GM12878 (cell line): ENCODE data around the gene MYH6. TPM values are rescaled to one million over a fixed set of nuclear protein-coding genes. Genes with fewer than 3 reads are reported as not detected.

Experiments
- ATAC-seq: fragments of 200-7000 bp; cut with Tn5 transposase; 3 replicates; pipeline ENCODE4 v1.9.1; 2020; ENCODE audit warnings: mild to moderate bottlenecking, moderate library complexity
- BruUV-seq: library from RNA; stranded (reverse); fragments of 400-500 nt; replicated peaks from 2 replicates; lab custom pipeline; 2021; lab: Mats Ljungman, UMichigan
- CTCF ChIA-PET: fragments of 300-600 bp; sonication (Branson Sonifier 250); formaldehyde crosslinking; extraction: SDS; loops from one replicate; lab custom pipeline; 2021; ENCODE audit warnings: inconsistent platforms; lab: Yijun Ruan, JAX
- POLR2A ChIA-PET: fragments of 350-600 bp; formaldehyde crosslinking; extraction: SDS; loops from one replicate; lab custom pipeline; 2021; ENCODE audit warnings: inconsistent platforms; lab: Charles Lee
- RAD21 ChIA-PET: fragments of 300-600 bp; sonication (Branson Sonifier 250); formaldehyde crosslinking; loops from one replicate; lab custom pipeline; 2023; ENCODE audit warnings: antibody characterized with exemption; ENCODE audit not compliant: unreplicated experiment; lab: Charles Lee
- SMC1A ChIA-PET: fragments of 300-600 bp; sonication (Branson Sonifier 250); formaldehyde crosslinking; loops from one replicate; lab custom pipeline; 2023; ENCODE audit not compliant: unreplicated experiment, uncharacterized antibody; lab: Charles Lee
- DNase-seq: peaks from one replicate; pipeline ENCODE4 v3.0.0-alpha.2; 2011; ENCODE audit warnings: low read depth, low spot score
- FAIRE-seq: peaks from 3 replicates; lab custom pipeline; 2011; peaks lifted over from hg19 to GRCh38; lab: Jason Lieb, UNC
- H2AFZ ChIP-seq: 2 replicates; pipeline ENCODE4 v1.6.0; 2011; ENCODE audit warnings: low read depth, low read length, control low read depth; ENCODE audit not compliant: control insufficient read depth
- H3K27ac ChIP-seq: 2 replicates; pipeline ENCODE4 v1.5.1; 2011; ENCODE audit warnings: control low read depth; ENCODE audit not compliant: control insufficient read depth, insufficient read depth
- H3K27me3 ChIP-seq, 2 experiments: replicated peaks in 1 of 2; 2 replicates each; pipeline versions ENCODE4 v1.6.0 to v1.6.1; 2011; ENCODE audit warnings: low read length in 1 of 2; ENCODE audit not compliant: control insufficient read depth in 2 of 2, insufficient read depth in 2 of 2
- H3K36me3 ChIP-seq, 2 experiments: 2 replicates each; pipeline ENCODE4 v1.5.1; 2011; ENCODE audit warnings: low read length in 1 of 2; ENCODE audit not compliant: control insufficient read depth in 2 of 2, insufficient read depth in 2 of 2
- H3K4me1 ChIP-seq: 2 replicates; pipeline ENCODE4 v1.6.1; 2011; ENCODE audit warnings: mild to moderate bottlenecking, low read length, moderate library complexity, mixed read lengths; ENCODE audit not compliant: control insufficient read depth, insufficient read depth
- H3K4me2 ChIP-seq: 2 replicates; pipeline ENCODE4 v1.6.0; 2011; ENCODE audit warnings: control low read depth; ENCODE audit not compliant: control insufficient read depth, insufficient read depth
- H3K4me3 ChIP-seq: fragments of 200-600 bp; sonication (generic); 2 replicates; pipeline ENCODE4 v1.5.1; 2016
- H3K79me2 ChIP-seq: 2 replicates; pipeline ENCODE4 v1.6.0; 2011; ENCODE audit warnings: low read length; ENCODE audit not compliant: control insufficient read depth, insufficient read depth
- H3K9ac ChIP-seq: 2 replicates; pipeline ENCODE4 v1.8.0; 2011; ENCODE audit warnings: low read length, control low read depth, mixed read lengths; ENCODE audit not compliant: control insufficient read depth, insufficient read depth
- H3K9me3 ChIP-seq: replicated peaks from 3 replicates; pipeline ENCODE4 v1.5.1; 2011; ENCODE audit warnings: mild to moderate bottlenecking, low read length; ENCODE audit not compliant: control insufficient read depth, insufficient read depth
- H4K20me1 ChIP-seq: 2 replicates; pipeline ENCODE4 v1.6.0; 2011; ENCODE audit not compliant: control insufficient read depth, insufficient read depth
- ATF7 ChIP-seq: fragments of 450-650 bp; IDR thresholded peaks from 2 replicates; pipeline ENCODE4 v1.6.1; 2016; ENCODE audit warnings: low read depth, mild to moderate bottlenecking
- BHLHE40 ChIP-seq, 2 experiments: fragments of 450-650 bp in 1 of 2; IDR thresholded peaks; 2 replicates each; pipeline ENCODE4 v1.6.1; 2011 to 2017; ENCODE audit warnings: low read depth in 2 of 2, borderline replicate concordance in 1 of 2, improper control_type of control experiment in 1 of 2, low read length in 1 of 2, mild to moderate bottlenecking in 1 of 2
- E4F1 ChIP-seq: fragments of 450-650 bp; IDR thresholded peaks from 2 replicates; pipeline ENCODE4 v1.6.1; 2018; ENCODE audit warnings: borderline replicate concordance, mild to moderate bottlenecking; ENCODE audit not compliant: partially characterized antibody
- EED ChIP-seq: sonication (generic); IDR thresholded peaks from 2 replicates; pipeline ENCODE4 v1.6.1; 2016; ENCODE audit warnings: antibody characterized with exemption, low read depth
- FOS ChIP-seq: IDR thresholded peaks from 3 replicates; pipeline ENCODE4 v1.6.1; 2011; ENCODE audit warnings: borderline replicate concordance; ENCODE audit not compliant: insufficient read length; ENCODE audit errors: extremely low read depth
- HDAC2 ChIP-seq: fragments of 200-600 bp; sonication (generic); IDR thresholded peaks from 2 replicates; pipeline ENCODE4 v1.6.1; 2017
- HDAC6 ChIP-seq: fragments of 200-600 bp; sonication (generic); IDR thresholded peaks from one replicate; pipeline ENCODE4 v1.8.0; 2017; ENCODE audit warnings: antibody characterized with exemption; ENCODE audit not compliant: unreplicated experiment
- IKZF1 ChIP-seq: fragments of 450-650 bp; conservative IDR thresholded peaks from 2 replicates; pipeline ENCODE4 v1.6.1; 2017; ENCODE audit warnings: antibody characterized with exemption, mild to moderate bottlenecking
- NFIC ChIP-seq: IDR thresholded peaks from 2 replicates; pipeline ENCODE4 v1.6.1; 2012; ENCODE audit warnings: low read depth, mild to moderate bottlenecking, inconsistent platforms, low read length, moderate library complexity
- SRF ChIP-seq, 2 experiments: IDR thresholded peaks; 2 replicates each; pipeline ENCODE4 v1.6.1; 2011; ENCODE audit warnings: low read depth in 2 of 2, low read length in 2 of 2, mild to moderate bottlenecking in 1 of 2, moderate library complexity in 1 of 2
- STAT1 ChIP-seq: fragments of 450-650 bp; conservative IDR thresholded peaks from 2 replicates; pipeline ENCODE4 v1.6.1; 2014; ENCODE audit warnings: antibody characterized with exemption, mild to moderate bottlenecking
- SUPT20H ChIP-seq: IDR thresholded peaks from 2 replicates; pipeline ENCODE4 v1.6.1; 2011; ENCODE audit warnings: low read depth, mild to moderate bottlenecking, low read length, moderate library complexity, borderline replicate concordance; ENCODE audit not compliant: control insufficient read depth
- WGBS: methylation state at CpG from one replicate; pipeline ENCODE4 v1.1.6; 2016; ENCODE audit warnings: low lambda C conversion rate; ENCODE audit not compliant: insufficient replicate concordance, insufficient coverage; ENCODE audit errors: missing lambda C conversion rate; 5-methylcytosine and 5-hydroxymethylcytosine counted together
- in situ Hi-C: fragments of 300-500 bp; cut with MboI; formaldehyde crosslinking; loops from 9 replicates; pipeline ENCODE4 v1.14.3; 2018; ENCODE audit warnings: mixed read lengths
- intact Hi-C: fragments of 100-400 bp; cut with micrococcal nuclease; formaldehyde crosslinking; loops from one replicate; pipeline ENCODE4 v1.14.2; 2022; ENCODE audit not compliant: unreplicated experiment
- polyA plus RNA-seq, 11 experiments: library from polyadenylated mRNA; depleted of rRNA in 4 of 11; unstranded in 6 of 11; stranded (reverse) in 5 of 11; fragments of >200 nt; fragmentation: Nextera tagmentation in 4 of 11; fragmentation: Illumina TruSeq in 1 of 11; extraction: Ambion mirVana in 4 of 11; extraction: Trizol in 1 of 11; gene quantifications; 1 replicate in 1 of 11; 2 replicates in 10 of 11; pipeline versions ENCODE4 v1.2.1 to v1.2.3, GENCODE V29; 2011 to 2016; ENCODE audit warnings: inconsistent platforms in 2 of 11, missing spikeins in 2 of 11, low read depth in 1 of 11
- total RNA-seq, 4 experiments: library from RNA; depleted of rRNA in 3 of 4; stranded (reverse); fragments of >200 nt in 3 of 4; fragmentation: Illumina TruSeq in 1 of 4; extraction: Trizol in 1 of 4; gene quantifications; 2 replicates each; pipeline versions ENCODE4 v1.2.1 to v1.2.3, GENCODE V29; 2013 to 2021

The MYH6 gene
- total and polyA plus RNA-seq, 10 of the 15 experiments (the other 5 are each of a cell fraction or from before 2014, with no cell fraction given): 0.01 to 0.84 (median 0.05) TPM; not detected in 7

DNA sequence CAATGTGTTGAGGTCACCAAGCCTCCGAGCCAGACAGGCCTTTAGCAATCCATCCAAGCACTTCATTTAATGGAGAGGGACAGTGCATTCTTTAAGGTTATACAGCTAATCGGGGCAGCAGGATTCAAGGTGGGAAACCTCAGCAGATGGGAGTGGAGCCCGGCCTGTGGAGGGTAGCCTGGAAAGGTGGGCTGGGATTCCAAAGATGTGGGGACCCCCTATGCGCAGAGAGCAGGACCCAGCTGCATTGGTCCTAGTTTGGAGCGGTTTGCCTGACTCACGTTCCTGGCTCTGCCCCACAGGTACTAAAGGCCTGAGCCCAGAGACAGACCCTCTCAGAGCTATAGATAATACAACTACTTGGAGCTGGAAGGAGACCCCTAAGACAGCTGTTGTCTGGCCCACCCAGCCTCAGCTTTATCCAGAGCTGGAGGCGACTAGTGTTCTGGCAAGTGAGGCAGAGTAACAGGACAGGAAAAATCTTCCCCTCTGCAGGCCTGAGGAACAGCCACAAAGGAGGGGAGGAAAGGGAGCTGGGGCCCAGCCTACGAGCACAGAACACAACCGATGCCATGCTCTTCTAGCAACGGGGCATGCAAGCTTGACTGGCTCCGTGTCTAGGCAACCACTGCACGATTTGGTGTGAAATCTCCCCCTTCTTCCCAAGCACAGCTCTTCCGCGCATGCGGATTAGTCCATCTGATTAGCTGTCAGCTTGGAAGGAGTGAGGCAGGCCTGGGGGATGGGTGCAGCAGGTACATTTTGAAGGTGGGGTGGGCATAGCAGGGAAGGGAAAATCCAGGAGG, 28.5 kb upstream of the MYH6 start:
- no peak overlapping the region for H3K4me3 ChIP-seq
- POLR2A ChIA-PET: no interaction called here
- 33% methylated on average over 15 of the region's 15 CpGs for WGBS
- RAD21 ChIA-PET: no interaction called here
- no peaks in the 10 kb centered on the region; a peak in 3 of 4 replicates for H3K27me3 ChIP-seq
- no peaks in the 10 kb centered on the region for H3K4me1 ChIP-seq
- DNase-seq: no peak
- intact Hi-C loops: no loop called here
- in situ Hi-C loops: no loop called here
- CTCF ChIA-PET: interaction anchor here (0.5 to 1.3 kb wide), 3 partner anchors 16 to 316 kb away, joined by 3 to 4 read pairs (median 3); no protein-coding TSS in a partner anchor
- H4K20me1 ChIP-seq: no peaks in the 10 kb centered on the region
- no TSS peak for BruUV-seq
- H3K4me2 ChIP-seq: no peak overlapping the region
- H3K9me3 ChIP-seq: no peaks in the 10 kb centered on the region
- SMC1A ChIA-PET: interaction anchor here (0.5 kb wide), 1 partner anchor 107 kb away, joined by 3 read pairs; no protein-coding TSS in a partner anchor
- no peak for FAIRE-seq
- H3K9ac ChIP-seq: no peak overlapping the region
- TF ChIP-seq SUPT20H (no peak), BHLHE40 (IDR thresholded peaks at IDR 0.05; ENCODE audit: borderline replicate concordance in 1 of 2, low read depth in 2 of 2, low read length in 1 of 2) (no peak), FOS (no peak), HDAC2 (no peak), ATF7 (no peak), NFIC (no peak), E4F1 (no peak), STAT1 (no peak), EED (no peak), HDAC6 (no peak), SRF (IDR thresholded peaks at IDR 0.05; ENCODE audit: low read depth in 2 of 2, low read length in 2 of 2) (no peak), IKZF1 (no peak)
- TF ChIP-seq, all 136 proteins: peak for 0
- Histone ChIP-seq H3K36me3 (no peaks in the 10 kb centered on the region), H2AFZ (no peak overlapping the region), H3K27ac (no peak overlapping the region), H3K79me2 (no peaks in the 10 kb centered on the region)
- ATAC-seq: no peak
